NCI-H128 (cell line): ENCODE data around the gene ZBTB47.

Source experiments
- DNase-seq: peaks from one replicate; lab custom pipeline; 2025; ENCODE audit not compliant: unreplicated experiment; lab: John Stamatoyannopoulos, UW

Gene ZBTB47

DNA sequence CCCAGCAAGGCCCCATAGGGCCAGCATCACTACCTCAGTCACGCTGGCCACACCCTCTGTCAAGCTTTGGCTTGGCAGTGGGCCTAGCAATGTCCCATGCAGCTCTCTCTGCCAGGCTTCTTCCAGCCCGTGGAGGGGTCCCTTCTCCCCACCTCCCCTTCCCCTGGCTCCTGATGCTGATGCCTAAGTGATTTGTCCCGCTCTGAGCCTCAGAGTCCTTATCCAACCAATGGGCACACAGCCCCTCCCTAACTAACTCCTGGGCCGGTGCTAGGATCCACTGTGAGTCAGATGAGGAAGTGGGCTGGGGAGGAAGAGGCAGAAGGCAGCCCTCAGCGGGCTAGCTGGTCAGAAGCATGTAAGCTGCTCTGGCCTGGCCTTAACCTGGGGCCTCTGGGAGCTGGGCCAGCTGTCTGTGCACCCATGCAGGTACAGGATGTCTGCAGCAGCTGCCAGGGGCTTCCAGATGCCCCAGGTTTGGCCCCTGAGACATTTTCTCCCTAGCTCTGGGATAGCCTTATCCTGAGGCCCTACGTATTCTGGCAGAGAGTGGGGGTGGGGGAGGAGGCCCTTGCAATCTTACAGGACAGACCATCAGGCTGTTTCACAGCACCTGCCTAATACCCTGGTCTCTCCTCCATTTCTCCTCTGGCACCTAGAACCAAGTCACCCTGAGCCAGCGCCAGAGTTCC, 740 bp upstream of the ZBTB47 start:
- DNase-seq, result no peak

- no peak for DNase-seq
Measured at GRCh38 chr3:42653303-42653559, 266 bp upstream of the ZBTB47 start.

DNA sequence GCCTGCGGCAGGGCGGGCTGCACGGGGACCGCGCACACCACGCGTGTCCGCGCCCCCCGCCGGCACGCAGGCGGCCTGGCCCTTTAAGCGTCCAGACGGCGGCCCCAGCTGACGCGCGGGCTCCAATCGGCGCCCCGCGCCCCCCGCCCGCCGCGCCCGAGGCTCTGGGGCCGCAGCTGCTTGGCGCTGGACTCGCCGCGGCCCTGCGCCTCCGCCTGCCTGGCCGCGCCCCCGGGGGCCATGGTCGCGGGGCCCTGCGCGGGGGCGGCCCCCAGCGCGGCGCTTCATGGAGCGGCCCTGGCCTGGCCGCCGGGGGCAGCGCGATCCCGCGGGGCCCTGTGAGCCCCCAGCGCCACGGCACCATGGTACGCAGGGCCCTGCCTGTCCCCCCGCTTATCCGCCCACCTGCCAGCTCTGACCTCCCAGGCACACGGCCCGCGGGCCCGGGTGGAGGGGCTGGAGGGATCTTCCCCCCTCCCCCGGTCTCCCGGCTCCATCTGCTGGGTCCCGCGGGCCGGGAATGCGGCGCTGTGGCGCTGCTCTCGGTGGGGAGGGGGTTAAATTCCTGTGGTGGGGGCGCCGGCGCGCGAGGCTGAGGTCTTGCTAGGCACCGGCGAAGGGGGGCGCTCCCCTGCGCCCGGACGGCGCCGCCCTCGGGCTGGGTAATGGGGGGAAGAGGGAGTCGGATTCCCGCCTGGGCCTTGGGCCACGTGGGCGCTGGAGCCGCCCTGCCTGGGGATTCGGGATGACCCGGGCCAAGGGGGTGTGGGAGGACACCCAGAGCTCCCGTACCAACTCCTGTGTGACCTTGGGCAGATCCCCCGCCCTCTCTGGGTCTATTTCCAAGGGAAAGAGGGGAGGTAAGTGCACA, 1.1 kb downstream of the ZBTB47 start:
- DNase-seq, result no peak

GRCh38 chr3:42655331-42655888, 1.9 kb downstream of the ZBTB47 start:
- DNase-seq, result no peak

DNA sequence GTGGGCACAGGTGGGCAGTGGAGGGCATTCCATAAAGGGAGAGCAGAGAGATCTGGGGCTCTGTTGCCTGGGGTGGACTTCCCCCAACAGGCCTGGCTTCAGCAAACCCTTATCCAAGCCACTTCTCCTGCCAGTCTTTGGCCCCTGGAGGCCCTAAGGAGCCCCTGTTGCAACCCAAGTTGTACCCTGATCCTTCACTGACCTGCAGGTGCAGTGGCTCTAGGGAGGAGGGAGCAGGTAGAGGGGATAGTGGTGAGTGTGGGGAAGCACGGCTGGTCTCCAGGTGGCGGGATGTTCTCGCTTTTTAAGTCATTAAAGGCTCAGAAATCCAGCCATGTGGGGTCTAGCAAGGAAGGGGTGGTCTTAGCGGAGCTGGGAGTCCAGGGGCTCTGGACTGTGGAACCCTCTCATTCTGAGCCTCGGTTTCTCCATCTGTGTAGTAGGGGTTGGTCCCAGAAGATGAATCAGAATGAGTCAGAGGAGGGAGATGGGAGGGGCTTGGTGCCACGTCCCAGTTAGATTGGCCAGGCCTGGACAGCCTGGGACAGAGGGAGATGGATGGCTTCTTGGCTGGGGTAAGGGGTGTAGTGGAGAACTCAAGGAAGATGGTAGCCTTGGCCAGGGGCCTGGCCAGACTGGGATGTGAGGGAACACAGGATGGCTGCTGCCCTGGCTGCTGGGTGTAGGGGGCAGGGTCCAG, 2.6 kb downstream of the ZBTB47 start:
- DNase-seq, result no peak

- no peak for DNase-seq
Measured at GRCh38 chr3:42656680-42657610, 3.4 kb downstream of the ZBTB47 start.

GRCh38 chr3:42657675-42658074, 4.2 kb downstream of the ZBTB47 start:
- no peak for DNase-seq

DNA sequence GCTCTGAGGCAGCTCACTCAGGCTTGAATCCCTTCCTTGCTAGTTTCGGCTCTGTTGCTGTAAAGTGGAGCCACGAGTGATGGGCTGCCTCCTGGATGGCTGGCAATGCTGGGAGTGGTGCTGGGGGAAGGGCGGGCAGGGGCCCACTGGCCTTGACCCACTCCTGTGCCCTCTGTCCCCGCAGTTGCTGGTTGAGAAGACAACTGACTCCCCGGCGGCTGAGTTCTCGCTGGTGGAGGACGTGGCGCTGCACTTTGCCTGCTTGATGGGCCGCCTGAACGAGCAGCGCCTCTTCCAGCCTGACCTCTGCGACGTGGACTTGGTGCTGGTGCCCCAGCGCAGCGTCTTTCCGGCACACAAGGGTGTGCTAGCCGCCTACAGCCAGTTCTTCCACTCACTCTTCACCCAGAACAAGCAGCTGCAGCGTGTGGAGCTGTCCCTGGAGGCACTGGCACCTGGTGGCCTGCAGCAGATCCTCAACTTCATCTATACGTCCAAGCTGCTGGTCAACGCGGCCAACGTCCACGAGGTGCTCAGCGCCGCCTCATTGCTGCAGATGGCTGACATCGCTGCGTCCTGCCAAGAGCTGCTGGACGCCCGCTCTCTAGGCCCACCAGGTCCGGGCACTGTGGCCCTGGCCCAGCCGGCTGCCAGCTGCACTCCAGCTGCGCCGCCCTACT, 4.7 kb downstream of the ZBTB47 start:
- DNase-seq, result no peak

DNA sequence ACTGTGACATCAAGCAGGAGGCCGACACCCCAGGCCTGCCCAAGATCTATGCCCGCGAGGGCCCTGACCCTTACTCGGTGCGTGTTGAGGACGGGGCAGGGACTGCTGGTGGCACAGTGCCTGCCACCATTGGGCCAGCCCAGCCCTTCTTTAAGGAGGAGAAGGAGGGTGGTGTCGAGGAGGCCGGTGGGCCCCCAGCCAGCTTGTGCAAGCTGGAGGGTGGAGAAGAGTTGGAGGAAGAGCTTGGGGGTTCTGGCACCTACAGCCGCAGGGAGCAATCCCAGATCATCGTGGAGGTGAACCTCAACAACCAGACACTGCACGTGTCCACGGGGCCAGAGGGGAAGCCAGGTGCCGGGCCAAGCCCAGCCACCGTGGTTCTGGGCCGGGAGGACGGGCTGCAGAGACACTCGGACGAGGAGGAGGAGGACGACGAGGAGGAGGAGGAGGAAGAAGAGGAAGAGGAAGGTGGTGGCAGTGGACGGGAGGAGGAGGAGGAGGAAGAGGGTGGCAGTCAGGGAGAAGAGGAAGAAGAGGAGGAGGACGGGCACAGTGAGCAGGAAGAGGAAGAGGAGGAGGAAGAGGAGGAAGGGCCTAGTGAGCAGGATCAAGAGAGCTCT, 5.4 kb downstream of the ZBTB47 start:
- no peak for DNase-seq

DNA sequence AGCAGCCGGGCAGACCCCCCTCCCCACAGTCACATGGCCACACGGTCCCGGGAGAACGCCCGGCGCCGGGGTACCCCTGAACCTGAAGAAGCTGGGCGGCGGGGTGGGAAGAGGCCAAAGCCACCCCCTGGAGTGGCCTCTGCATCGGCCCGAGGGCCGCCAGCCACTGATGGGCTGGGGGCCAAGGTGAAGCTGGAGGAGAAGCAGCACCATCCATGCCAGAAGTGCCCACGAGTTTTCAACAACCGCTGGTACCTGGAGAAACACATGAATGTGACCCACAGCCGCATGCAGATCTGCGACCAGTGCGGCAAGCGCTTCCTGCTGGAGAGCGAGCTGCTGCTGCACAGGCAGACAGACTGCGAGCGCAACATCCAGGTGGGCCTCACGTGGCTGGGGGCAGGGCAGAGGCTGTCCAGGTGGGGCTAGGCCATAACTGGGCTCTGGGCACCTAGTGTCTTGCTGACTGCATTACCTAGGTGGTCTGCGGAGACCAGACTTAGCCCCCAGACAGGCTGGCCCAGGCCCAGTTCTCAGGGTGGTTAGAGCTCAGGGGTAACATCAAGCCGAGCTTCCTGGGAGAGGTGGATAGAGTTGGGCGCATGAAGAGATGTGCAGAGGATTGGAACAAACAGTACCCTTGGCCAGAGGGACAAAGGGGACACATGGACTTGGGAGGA, 6.1 kb downstream of the ZBTB47 start:
- no peak for DNase-seq

- no peak for DNase-seq
Measured at GRCh38 chr3:42660131-42660715, 6.7 kb downstream of the ZBTB47 start.

DNA sequence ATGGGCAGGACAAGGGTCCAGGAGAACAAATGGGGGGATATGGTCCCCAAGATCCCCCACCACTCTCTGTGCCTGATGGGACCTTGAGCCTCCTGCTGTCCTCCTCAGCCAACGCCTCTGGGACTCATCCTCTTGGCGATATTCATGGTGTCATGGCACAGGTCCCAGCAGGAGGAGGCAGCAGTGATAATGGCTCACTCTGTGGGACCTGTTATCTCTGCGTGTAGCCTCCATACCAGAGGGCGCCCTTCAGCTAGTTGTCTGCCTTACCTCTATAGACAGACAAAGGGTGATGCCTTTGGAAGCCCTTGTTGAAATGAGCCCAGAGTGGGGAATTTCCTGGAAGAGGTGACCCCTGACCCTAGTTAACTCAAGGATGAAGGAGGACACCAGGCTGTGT, 7.4 kb downstream of the ZBTB47 start:
- DNase-seq, result no peak

DNA sequence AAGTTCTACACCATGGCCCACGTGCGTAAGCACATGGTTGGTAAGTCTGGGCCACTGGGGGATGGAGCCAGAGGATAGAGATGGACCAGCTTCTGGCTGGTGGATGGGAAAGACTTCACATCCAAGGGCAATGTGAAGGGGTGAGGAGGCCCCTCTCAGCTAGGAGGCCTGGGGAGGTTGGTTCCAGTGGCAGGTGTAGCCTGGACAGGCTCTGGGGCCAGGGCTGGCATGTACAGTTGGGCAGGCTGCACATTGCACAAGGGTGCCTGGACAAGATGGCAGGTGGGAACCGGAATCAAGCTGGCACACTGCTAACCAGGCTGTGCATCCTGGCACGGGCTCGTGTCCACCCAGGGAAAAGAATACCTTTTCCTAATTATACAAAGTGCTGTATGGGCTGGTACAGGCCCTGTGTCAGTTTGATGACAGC, 8.1 kb downstream of the ZBTB47 start:
- no peak for DNase-seq

DNA sequence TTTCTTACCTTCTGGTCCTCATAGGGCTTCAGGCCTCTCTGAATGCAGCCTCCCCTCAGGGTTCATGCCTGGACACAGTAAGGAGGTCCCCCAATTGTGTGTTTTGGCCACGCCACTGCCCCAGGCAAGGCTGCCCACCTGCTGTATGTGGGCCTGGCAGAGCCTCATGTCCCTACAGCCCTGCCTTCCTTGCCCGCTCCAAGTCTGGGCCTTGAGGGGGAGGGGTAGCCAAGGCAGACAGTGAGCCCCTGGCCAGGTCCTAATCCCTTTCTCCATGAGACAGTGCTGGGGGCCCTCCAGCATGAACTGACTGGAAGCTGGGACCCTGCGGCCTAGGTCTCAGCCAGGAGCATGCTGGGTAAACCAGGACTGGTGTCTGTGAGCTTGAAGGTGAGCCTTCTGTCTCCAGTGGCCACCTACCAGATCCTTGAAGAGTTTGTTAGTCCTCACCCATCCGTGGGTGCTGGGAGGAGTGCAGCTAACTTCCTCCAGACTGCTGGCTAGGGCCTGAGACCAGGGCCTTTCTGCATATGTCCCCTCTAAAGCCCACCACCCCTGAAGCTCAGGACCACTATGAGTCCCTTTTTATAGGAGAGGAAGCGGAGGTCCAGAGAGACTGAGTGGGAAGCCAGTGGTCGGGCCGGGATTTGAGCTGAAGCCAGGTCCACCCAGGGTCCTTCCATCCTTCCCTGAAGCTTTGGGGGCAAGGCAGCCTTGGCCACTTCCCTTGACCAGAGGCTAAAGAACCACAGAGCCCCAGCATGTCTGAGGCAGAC, 8.7 kb downstream of the ZBTB47 start:
- no peak for DNase-seq

DNA sequence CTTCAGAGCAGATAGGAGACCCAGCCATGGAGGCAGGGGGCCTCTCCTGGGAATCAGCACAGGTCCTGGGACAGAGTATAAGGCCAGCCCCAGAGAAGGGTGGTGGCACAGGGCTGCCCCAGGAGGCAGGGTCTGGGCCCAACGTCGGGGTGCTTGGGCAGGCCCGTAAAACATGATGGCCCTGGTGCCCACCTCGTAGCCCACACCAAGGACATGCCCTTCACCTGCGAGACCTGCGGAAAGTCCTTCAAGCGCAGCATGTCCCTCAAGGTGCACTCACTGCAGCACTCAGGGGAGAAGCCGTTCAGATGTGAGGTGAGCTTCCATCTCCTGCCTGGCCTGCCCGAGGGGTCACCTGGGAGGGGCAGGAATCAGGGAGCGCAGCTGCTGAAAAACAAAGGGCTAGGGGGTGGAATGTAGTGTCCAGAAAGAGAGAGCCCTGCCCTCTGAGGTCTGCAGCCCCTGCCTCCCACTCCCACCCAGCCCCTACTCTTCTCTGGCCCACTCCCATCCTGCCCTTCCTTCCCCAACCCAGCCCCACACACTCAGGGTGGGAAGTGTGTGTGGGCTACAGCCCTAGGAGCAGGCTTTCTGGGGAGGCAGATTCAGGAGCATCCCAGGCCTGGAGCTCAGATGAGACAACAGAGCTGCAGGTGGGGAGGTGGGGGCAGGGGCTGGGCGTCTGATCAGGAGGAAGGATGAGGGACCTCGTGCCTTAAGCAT, 9.5 kb downstream of the ZBTB47 start:
- DNase-seq, result no peak

DNA sequence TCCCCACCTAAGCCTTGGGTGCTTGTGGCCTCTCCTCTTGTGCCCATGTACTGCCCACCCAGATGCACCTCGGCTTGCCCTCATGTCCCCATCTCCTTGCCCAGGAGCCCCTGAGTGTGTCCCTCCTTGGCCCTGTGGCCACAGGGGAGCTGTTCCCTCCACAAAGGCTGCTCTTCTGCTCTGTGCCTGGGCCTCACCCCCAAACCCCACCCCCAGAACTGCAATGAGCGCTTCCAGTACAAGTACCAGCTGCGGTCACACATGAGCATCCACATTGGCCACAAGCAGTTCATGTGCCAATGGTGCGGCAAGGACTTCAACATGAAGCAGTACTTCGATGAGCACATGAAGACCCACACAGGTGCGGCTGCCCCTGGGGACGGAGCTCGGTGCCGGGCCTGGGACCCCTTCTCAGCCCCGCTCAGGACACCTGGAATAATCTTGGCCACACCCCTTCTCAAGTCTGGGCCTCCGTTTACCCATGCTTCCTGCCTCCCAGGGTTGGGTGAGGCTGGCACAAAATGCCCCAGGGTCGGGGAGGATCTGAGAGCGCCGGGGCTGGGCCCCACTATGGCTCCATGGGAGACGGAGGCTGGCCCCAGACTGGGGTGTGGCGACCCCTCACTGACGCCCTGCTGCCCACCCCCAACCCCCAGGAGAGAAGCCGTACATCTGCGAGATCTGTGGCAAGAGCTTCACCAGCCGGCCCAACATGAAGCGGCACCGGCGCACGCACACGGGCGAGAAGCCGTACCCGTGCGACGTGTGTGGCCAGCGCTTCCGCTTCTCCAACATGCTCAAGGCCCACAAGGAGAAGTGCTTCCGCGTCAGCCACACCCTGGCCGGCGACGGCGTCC, 10.3 kb downstream of the ZBTB47 start:
- no peak for DNase-seq

- no peak for DNase-seq
Measured at GRCh38 chr3:42664438-42664803, 10.9 kb downstream of the ZBTB47 start.
